Liver (tissue), 9 donors: ENCODE results near the gene OPN4. TPM values are rescaled to one million over a fixed set of nuclear protein-coding genes. Genes with fewer than 3 reads are reported as not detected.

Experiments
- DNase-seq: peaks from one replicate; pipeline ENCODE4 v3.0.0-alpha.2; 2017; ENCODE audit warnings: low spot score
- H3K27ac ChIP-seq, 2 donors: one replicate each; pipeline ENCODE4 v1.7.0; 2013; ENCODE audit warnings: inconsistent platforms in 2 of 2, low read length in 2 of 2, control low read depth in 1 of 2, low read depth in 1 of 2, mild to moderate bottlenecking in 1 of 2
- H3K27me3 ChIP-seq, 4 donors: one replicate each; pipeline versions ENCODE4 v1.6.1 to v1.7.0; 2013; ENCODE audit warnings: low read length in 3 of 4, inconsistent platforms in 1 of 4, mild to moderate bottlenecking in 1 of 4, moderate library complexity in 1 of 4; ENCODE audit not compliant: control insufficient read depth in 4 of 4, insufficient read depth in 4 of 4
- H3K36me3 ChIP-seq, 4 donors: one replicate each; pipeline versions ENCODE4 v1.6.1 to v1.7.0; 2013; ENCODE audit warnings: low read length in 3 of 4, mild to moderate bottlenecking in 3 of 4, low read depth in 1 of 4, moderate library complexity in 1 of 4; ENCODE audit not compliant: control insufficient read depth in 4 of 4, insufficient read depth in 3 of 4
- H3K4me1 ChIP-seq, 4 donors: one replicate each; pipeline versions ENCODE4 v1.6.1 to v1.7.0; 2013; ENCODE audit warnings: low read length in 3 of 4, mild to moderate bottlenecking in 3 of 4, moderate library complexity in 1 of 4; ENCODE audit not compliant: control insufficient read depth in 4 of 4, insufficient read depth in 4 of 4
- H3K4me3 ChIP-seq, 3 donors: one replicate each; pipeline versions ENCODE4 v1.6.1 to v1.7.0; 2013; ENCODE audit warnings: low read length in 3 of 3, control low read depth in 1 of 3, low read depth in 1 of 3, mild to moderate bottlenecking in 1 of 3
- H3K9ac ChIP-seq, 2 donors: one replicate each; pipeline ENCODE4 v1.7.0; 2013; ENCODE audit warnings: low read length in 2 of 2, mild to moderate bottlenecking in 2 of 2, moderate library complexity in 2 of 2, control low read depth in 1 of 2, low read depth in 1 of 2
- H3K9me3 ChIP-seq, 4 donors: one replicate each; pipeline versions ENCODE4 v1.6.1 to v1.7.0; 2013; ENCODE audit warnings: low read length in 3 of 4; ENCODE audit not compliant: control insufficient read depth in 4 of 4
- EGR1 ChIP-seq, 2 donors: IDR thresholded peaks; 2 replicates each; pipeline ENCODE4 v1.6.1; 2016 to 2018; ENCODE audit warnings: antibody characterized with exemption in 2 of 2, low read depth in 2 of 2
- FOXA1 ChIP-seq: IDR thresholded peaks from 2 replicates; pipeline ENCODE4 v1.6.1; 2016; ENCODE audit warnings: antibody characterized with exemption
- FOXA2 ChIP-seq: IDR thresholded peaks from 2 replicates; pipeline ENCODE4 v1.6.1; 2016; ENCODE audit warnings: antibody characterized with exemption
- GABPA ChIP-seq, 2 donors: IDR thresholded peaks in 1 of 2; conservative IDR thresholded peaks in 1 of 2; 2 replicates each; pipeline ENCODE4 v1.6.1; 2016; ENCODE audit warnings: antibody characterized with exemption in 2 of 2, mild to moderate bottlenecking in 1 of 2, moderate library complexity in 1 of 2
- HNF4A ChIP-seq, 2 donors: conservative IDR thresholded peaks; 2 replicates each; pipeline ENCODE4 v1.6.1; 2016; ENCODE audit warnings: antibody characterized with exemption in 2 of 2, mild to moderate bottlenecking in 2 of 2
- HNF4G ChIP-seq: IDR thresholded peaks from 2 replicates; pipeline ENCODE4 v1.6.1; 2016; ENCODE audit warnings: antibody characterized with exemption
- MAX ChIP-seq: IDR thresholded peaks from 2 replicates; pipeline ENCODE4 v1.6.1; 2016; ENCODE audit warnings: antibody characterized with exemption
- NR2F2 ChIP-seq: IDR thresholded peaks from 2 replicates; pipeline ENCODE4 v1.6.1; 2016; ENCODE audit warnings: antibody characterized with exemption
- RAD21 ChIP-seq, 2 donors: IDR thresholded peaks; 2 replicates each; pipeline ENCODE4 v1.6.1; 2016; ENCODE audit warnings: antibody characterized with exemption in 2 of 2, mild to moderate bottlenecking in 2 of 2
- RXRA ChIP-seq, 2 donors: IDR thresholded peaks; 2 replicates each; pipeline ENCODE4 v1.6.1; 2017 to 2018; ENCODE audit warnings: antibody characterized with exemption in 2 of 2, mild to moderate bottlenecking in 1 of 2
- SP1 ChIP-seq: IDR thresholded peaks from 2 replicates; pipeline ENCODE4 v1.6.1; 2018; ENCODE audit warnings: antibody characterized with exemption, mild to moderate bottlenecking
- TAF1 ChIP-seq: conservative IDR thresholded peaks from 2 replicates; pipeline ENCODE4 v1.6.1; 2016; ENCODE audit warnings: antibody characterized with exemption, mild to moderate bottlenecking
- YY1 ChIP-seq: IDR thresholded peaks from 2 replicates; pipeline ENCODE4 v1.6.1; 2016; ENCODE audit warnings: antibody characterized with exemption, mild to moderate bottlenecking
- ZBTB33 ChIP-seq: IDR thresholded peaks from 2 replicates; pipeline ENCODE4 v1.6.1; 2016; ENCODE audit warnings: antibody characterized with exemption
- WGBS: extraction: QIAGEN DNeasy Blood & Tissue Kit; methylation state at CpG from one replicate; pipeline ENCODE4 v1.1.7; 2013; 5-methylcytosine and 5-hydroxymethylcytosine counted together
- polyA plus RNA-seq, 2 donors: library from polyadenylated mRNA; stranded (reverse) in 1 of 2; unstranded in 1 of 2; fragments of 200-250 nt in 1 of 2; fragments of >200 nt in 1 of 2; fragmentation: Nextera tagmentation in 1 of 2; extraction: Ambion mirVana in 1 of 2; gene quantifications; one replicate each; pipeline versions ENCODE4 v1.2.1 to v1.2.3, GENCODE V29; 2013 to 2015
- total RNA-seq, 2 donors: library from RNA; depleted of rRNA; stranded (reverse); fragments of >200 nt; gene quantifications; one replicate each; pipeline ENCODE4 v1.2.3, GENCODE V29; 2014
- donor health status: healthy.
- donor health status: healthy.
- donor health status: healthy.
- donor health status: healthy.
- donor health status: healthy.

OPN4 gene
- total and polyA plus RNA-seq, 4 donors = not detected

GRCh38 chr10:86663576-86664339 is 9.4 kb downstream of the OPN4 start:
- Histone ChIP-seq H3K4me3 (no peak overlapping the region), H3K9me3 (no peaks in the 10 kb centered on the region), H3K27ac (no peak overlapping the region), H3K4me1 (no peaks in the 10 kb centered on the region), H3K27me3 (no peaks in the 10 kb centered on the region), H3K9ac (no peak overlapping the region), H3K36me3 (no peaks in the 10 kb centered on the region)
- TF ChIP-seq HNF4G = no peak
- TF ChIP-seq SP1 = no peak
- no peak for DNase-seq
- 88% methylated on average over 10 of the region's 10 CpGs for WGBS

GRCh38 chr10:86664341-86665217 is 10.2 kb downstream of the OPN4 start:
- Histone ChIP-seq H3K36me3 (no peaks in the 10 kb centered on the region), H3K27me3 (no peaks in the 10 kb centered on the region)
- 85% methylated on average over 13 of the region's 13 CpGs for WGBS

GRCh38 chr10:86665218-86665607 is 10.9 kb downstream of the OPN4 start:
- H3K27me3 ChIP-seq = no peaks in the 10 kb centered on the region
- H3K9ac ChIP-seq = no peak overlapping the region
- no peak overlapping the region for H3K4me3 ChIP-seq
- no peaks in the 10 kb centered on the region for H3K36me3 ChIP-seq
- H3K4me1 ChIP-seq = no peaks in the 10 kb centered on the region
- TF ChIP-seq TAF1 = no peak
- no peak for DNase-seq
- H3K27ac ChIP-seq = no peak overlapping the region
- 86% methylated on average over 7 of the region's 7 CpGs for WGBS
- H3K9me3 ChIP-seq = no peaks in the 10 kb centered on the region

More at GRCh38 chr10:86664341-86665217, 10.2 kb downstream of the OPN4 start:
- Histone ChIP-seq H3K4me1 (no peaks in the 10 kb centered on the region), H3K9me3 (no peaks in the 10 kb centered on the region), H3K9ac (no peak overlapping the region), H3K27ac (no peak overlapping the region), H3K4me3 (no peak overlapping the region)
- TF ChIP-seq FOXA1 (no peak), HNF4A (conservative IDR thresholded peaks at IDR 0.05) (no peak), YY1 (no peak), SP1 (no peak), NR2F2 (no peak), RAD21 (IDR thresholded peaks at IDR 0.05) (no peak), MAX (no peak), HNF4G (no peak), RXRA (IDR thresholded peaks at IDR 0.05) (no peak), TAF1 (no peak), GABPA (IDR thresholded peaks at IDR 0.05 in 1 of 2, conservative IDR thresholded peaks at IDR 0.05 in 1 of 2) (no peak), EGR1 (IDR thresholded peaks at IDR 0.05; ENCODE audit: low read depth in 2 of 2) (no peak), ZBTB33 (no peak), FOXA2 (no peak)
- DNase-seq = no peak
